Measurements from ENCODE around the gene DNASE1.

The DNASE1 gene

DNA sequence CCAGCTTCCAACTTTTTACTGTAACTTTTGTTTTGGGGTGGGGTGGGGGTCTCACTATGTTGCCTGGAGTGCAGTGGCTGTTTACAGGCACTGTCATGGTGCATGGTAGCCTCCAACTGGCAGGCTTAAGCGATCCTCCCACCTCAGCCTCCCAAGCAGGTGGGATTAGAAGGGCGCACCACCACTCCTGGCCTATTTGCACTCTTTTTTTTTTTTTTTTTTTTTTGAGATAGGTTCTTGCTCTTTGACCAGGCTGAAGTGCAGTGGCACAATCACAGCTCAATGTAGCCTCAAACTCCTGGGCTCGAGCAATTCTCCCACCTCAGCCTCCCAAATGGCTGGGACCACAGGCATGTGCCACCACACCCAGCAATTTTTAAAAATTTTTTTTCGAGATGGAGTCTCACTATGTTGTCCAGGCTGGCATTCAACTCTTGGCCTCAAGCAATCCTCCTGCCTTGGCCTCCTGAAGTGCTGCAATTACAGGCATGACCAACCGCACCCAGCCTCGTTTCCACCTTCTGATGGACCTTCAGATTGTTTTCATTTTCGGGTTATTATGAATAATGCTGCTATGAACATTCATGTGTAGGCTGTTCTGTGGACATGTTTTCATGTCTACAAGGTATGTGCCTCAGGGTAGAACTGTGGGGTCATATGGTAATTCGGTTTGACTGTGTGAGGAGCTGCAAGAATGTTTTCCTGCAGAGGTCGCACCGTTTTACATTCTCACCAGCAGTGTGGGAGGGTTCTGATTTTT lies 51.9 kb downstream of the DNASE1 start:
- DNase-seq = no peak

Data from NCI-H510A (cell line).